ENCODE data around the gene RASL11B.
A peak's percentile ranks its signal among the peaks of the same experiment; 100 is the strongest.

Gene RASL11B

GRCh38 chr4:52910115-52910514, 48.0 kb downstream of the RASL11B start:
- no peaks in the 10 kb centered on the region for H3K9me3 Mint-ChIP-seq
- no peak overlapping the region for H3K27ac Mint-ChIP-seq
- DNase-seq (ENCODE audit: low spot score in 2 of 2): no peak
- no peak for ATAC-seq
- H3K4me1 Mint-ChIP-seq: peaks cover 7% of the 10 kb centered on the region
- no peaks in the 10 kb centered on the region for H3K36me3 Mint-ChIP-seq
- H3K4me3 Mint-ChIP-seq: no peak overlapping the region

- Mint-ChIP-seq H3K4me3 (no peak overlapping the region), H3K4me1 (peaks cover 7% of the 10 kb centered on the region), H3K36me3 (no peaks in the 10 kb centered on the region), H3K9me3 (no peaks in the 10 kb centered on the region), H3K27ac (no peak overlapping the region)
- DNase-seq (ENCODE audit: low spot score in 2 of 2) (peak; percentile 65 to 85), ATAC-seq (peak; percentile 54)
These were observed 49.7 kb downstream of the RASL11B start for GRCh38 chr4:52911684-52912294.

DNA sequence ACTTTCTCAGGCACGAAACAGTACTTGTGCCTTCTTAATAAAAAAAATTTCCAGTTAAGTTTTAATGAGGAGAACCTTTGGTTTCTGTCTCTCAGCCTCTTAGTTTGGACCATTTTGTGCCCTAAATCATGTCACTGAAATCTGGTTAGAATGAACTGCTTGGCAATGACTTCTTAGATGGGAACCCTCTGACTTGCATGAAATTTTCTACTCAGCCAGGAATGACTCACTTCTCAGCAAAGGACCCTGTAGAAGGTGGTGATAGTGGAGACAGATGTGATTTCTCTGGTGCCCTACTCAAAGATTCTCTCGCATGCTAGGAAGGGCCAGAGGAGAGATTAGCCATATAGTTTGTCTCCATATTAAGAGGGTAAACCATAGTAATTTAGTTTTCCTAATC, 50.5 kb downstream of the RASL11B start:
- Mint-ChIP-seq H3K36me3 (no peaks in the 10 kb centered on the region), H3K4me3 (no peak overlapping the region), H3K4me1 (peaks cover 7% of the 10 kb centered on the region)

DNA sequence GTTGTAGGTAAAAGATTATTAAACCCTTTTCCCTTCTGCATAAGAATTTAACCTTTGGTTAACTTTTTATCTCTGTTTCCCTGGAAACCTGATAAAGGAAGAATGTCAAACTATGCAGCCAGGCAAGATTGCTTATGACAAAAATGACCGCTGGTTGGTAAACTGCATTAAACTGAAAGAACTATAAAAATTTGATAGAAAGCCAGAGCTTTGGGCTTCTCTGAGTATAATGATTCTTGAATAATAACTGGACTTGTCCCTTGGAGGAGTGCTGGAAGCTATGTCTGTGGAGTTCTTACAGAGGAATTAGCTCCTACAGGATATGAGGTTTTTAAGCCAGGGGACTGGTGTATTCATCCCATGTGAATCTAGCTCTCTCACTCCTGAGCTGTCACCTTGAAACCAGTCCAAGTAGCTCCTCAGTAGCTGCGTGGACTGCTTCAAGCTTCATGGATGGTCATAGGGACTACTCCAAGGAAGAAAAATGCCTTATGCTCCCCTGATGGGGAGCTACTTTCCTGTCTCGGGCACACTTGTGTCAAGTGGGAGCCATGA, 52.0 kb downstream of the RASL11B start:
- ATAC-seq (no peak), DNase-seq (ENCODE audit: low spot score in 2 of 2) (no peak)
- Mint-ChIP-seq H3K27ac (no peak overlapping the region), H3K4me3 (no peak overlapping the region), H3K4me1 (peaks cover 7% of the 10 kb centered on the region), H3K36me3 (no peaks in the 10 kb centered on the region), H3K9me3 (no peaks in the 10 kb centered on the region)

More for the DNA sequence above, 50.5 kb downstream of the RASL11B start:
- H3K27ac Mint-ChIP-seq: peak overlapping the region; percentile 54
- ATAC-seq (peak; percentile 55), DNase-seq (ENCODE audit: low spot score in 2 of 2) (no peak)
- H3K9me3 Mint-ChIP-seq: no peaks in the 10 kb centered on the region

GRCh38 chr4:52915191-52915590, 53.1 kb downstream of the RASL11B start:
- Mint-ChIP-seq H3K9me3 (no peaks in the 10 kb centered on the region), H3K36me3 (no peaks in the 10 kb centered on the region), H3K4me3 (no peak overlapping the region), H3K4me1 (peaks cover 7% of the 10 kb centered on the region), H3K27ac (peak overlapping the region; percentile 61)
- DNase-seq (ENCODE audit: low spot score in 2 of 2) (no peak), ATAC-seq (peak; percentile 64)

- H3K36me3 Mint-ChIP-seq: no peaks in the 10 kb centered on the region
- no peak overlapping the region for H3K4me3 Mint-ChIP-seq
- peak overlapping the region; percentile 61 for H3K27ac Mint-ChIP-seq
- no peaks in the 10 kb centered on the region for H3K9me3 Mint-ChIP-seq
- ATAC-seq: no peak
- H3K4me1 Mint-ChIP-seq: peaks cover 7% of the 10 kb centered on the region
- DNase-seq (ENCODE audit: low spot score in 2 of 2): no peak
These were observed 53.7 kb downstream of the RASL11B start for GRCh38 chr4:52915730-52916300.

Data from stimulated activated effector memory CD8-positive, alpha-beta T cell treated with anti-CD3 and anti-CD28 coated beads, Interleukin-12 subunit alpha, Interleukin-12 subunit beta, amount 100 ng/mL, for 72 hours (primary cell).